ENCODE results near the gene GRIK3.

The GRIK3 gene

GRCh38 chr1:36754366-36754765 lies 279.9 kb downstream of the GRIK3 start:
- H3K4me3 ChIP-seq (ENCODE audit: low read length), result no peak overlapping the region
- TF ChIP-seq, protein P1, sequence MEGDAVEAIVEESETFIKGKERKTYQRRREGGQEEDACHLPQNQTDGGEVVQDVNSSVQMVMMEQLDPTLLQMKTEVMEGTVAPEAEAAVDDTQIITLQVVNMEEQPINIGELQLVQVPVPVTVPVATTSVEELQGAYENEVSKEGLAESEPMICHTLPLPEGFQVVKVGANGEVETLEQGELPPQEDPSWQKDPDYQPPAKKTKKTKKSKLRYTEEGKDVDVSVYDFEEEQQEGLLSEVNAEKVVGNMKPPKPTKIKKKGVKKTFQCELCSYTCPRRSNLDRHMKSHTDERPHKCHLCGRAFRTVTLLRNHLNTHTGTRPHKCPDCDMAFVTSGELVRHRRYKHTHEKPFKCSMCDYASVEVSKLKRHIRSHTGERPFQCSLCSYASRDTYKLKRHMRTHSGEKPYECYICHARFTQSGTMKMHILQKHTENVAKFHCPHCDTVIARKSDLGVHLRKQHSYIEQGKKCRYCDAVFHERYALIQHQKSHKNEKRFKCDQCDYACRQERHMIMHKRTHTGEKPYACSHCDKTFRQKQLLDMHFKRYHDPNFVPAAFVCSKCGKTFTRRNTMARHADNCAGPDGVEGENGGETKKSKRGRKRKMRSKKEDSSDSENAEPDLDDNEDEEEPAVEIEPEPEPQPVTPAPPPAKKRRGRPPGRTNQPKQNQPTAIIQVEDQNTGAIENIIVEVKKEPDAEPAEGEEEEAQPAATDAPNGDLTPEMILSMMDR (conservative IDR thresholded peaks at IDR 0.05; ENCODE audit: low read depth, low read length), result no peak
- no peak for DNase-seq (ENCODE audit: low read depth)

GRCh38 chr1:36753451-36753850 lies 280.9 kb downstream of the GRIK3 start:
- no peak for DNase-seq (ENCODE audit: low read depth)
- no peak overlapping the region for H3K4me3 ChIP-seq (ENCODE audit: low read length)
- TF ChIP-seq, protein P1 (conservative IDR thresholded peaks at IDR 0.05; ENCODE audit: low read depth, low read length), result no peak

GRCh38 chr1:36752891-36753361 lies 281.4 kb downstream of the GRIK3 start:
- TF ChIP-seq, protein P1 (conservative IDR thresholded peaks at IDR 0.05; ENCODE audit: low read depth, low read length), result no peak
- H3K4me3 ChIP-seq (ENCODE audit: low read length), result no peak overlapping the region
- DNase-seq (ENCODE audit: low read depth), result no peak

GRCh38 chr1:36752431-36752830 lies 281.9 kb downstream of the GRIK3 start:
- DNase-seq (ENCODE audit: low read depth), result no peak
- no peak overlapping the region for H3K4me3 ChIP-seq (ENCODE audit: low read length)
- TF ChIP-seq, protein P1 (conservative IDR thresholded peaks at IDR 0.05; ENCODE audit: low read depth, low read length), result no peak

- no peak overlapping the region for H3K4me3 ChIP-seq (ENCODE audit: low read length)
- TF ChIP-seq, protein P1 (conservative IDR thresholded peaks at IDR 0.05; ENCODE audit: low read depth, low read length), result no peak
- no peak for DNase-seq (ENCODE audit: low read depth)
These were observed 282.8 kb downstream of the GRIK3 start for GRCh38 chr1:36751525-36751924.

DNA sequence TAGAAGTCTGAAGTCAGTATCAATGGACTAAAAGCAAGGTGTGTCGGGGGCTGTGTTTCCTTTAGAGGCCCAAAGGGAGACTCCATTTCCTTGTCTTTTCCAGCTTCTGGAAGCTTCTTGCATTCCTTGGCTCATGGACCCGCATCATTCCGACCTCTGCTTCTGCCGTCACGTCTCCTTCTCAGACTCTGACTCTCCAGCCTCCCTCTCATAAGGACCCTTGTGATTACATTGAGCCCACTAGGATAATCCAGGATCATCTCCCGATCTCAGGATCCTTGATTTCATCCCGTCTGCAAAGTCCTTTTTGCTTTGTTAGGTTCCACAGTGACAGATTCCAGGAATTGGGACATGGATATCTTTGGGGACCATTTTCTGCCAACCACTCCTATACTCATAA lies 285.8 kb downstream of the GRIK3 start:
- DNase-seq (ENCODE audit: low read depth), result no peak
- TF ChIP-seq, protein P1 (conservative IDR thresholded peaks at IDR 0.05; ENCODE audit: low read depth, low read length), result no peak
- no peak overlapping the region for H3K4me3 ChIP-seq (ENCODE audit: low read length)

All from retinal pigment epithelial cell (primary cell).